GM08714 (cell line): Measurements from ENCODE around the gene LRRC66.

Source experiments
- H3K4me3 ChIP-seq: fragments of 200-500 bp; sonication (Bioruptor generic); 2 replicates; pipeline ENCODE4 v1.5.1; 2014; ENCODE audit warnings: mild to moderate bottlenecking, low read length, inconsistent platforms
- ZNF274 ChIP-seq: IDR thresholded peaks from 2 replicates; pipeline ENCODE4 v1.6.1; 2012; ENCODE audit warnings: mild to moderate bottlenecking, low read depth, low read length

Gene LRRC66

GRCh38 chr4:51998837-51999236 lies 21.3 kb downstream of the LRRC66 start:
- no peak overlapping the region for H3K4me3 ChIP-seq
- no peak for TF ChIP-seq ZNF274

- no peak overlapping the region for H3K4me3 ChIP-seq
- no peak for TF ChIP-seq ZNF274
These were observed 22.5 kb downstream of the LRRC66 start for GRCh38 chr4:51997647-51998046.

GRCh38 chr4:51995647-51996220 lies 24.4 kb downstream of the LRRC66 start:
- no peak overlapping the region for H3K4me3 ChIP-seq
- TF ChIP-seq ZNF274, result no peak

GRCh38 chr4:51965862-51966261 lies 54.3 kb downstream of the LRRC66 start:
- no peak overlapping the region for H3K4me3 ChIP-seq
- TF ChIP-seq ZNF274, result no peak

- TF ChIP-seq ZNF274, result no peak
- H3K4me3 ChIP-seq, result no peak overlapping the region
These were observed 56.2 kb downstream of the LRRC66 start for GRCh38 chr4:51963841-51964517.

GRCh38 chr4:51960486-51960885 lies 59.7 kb downstream of the LRRC66 start:
- H3K4me3 ChIP-seq, result no peak overlapping the region
- TF ChIP-seq ZNF274, result no peak

GRCh38 chr4:51958199-51958968 lies 61.8 kb downstream of the LRRC66 start:
- no peak for TF ChIP-seq ZNF274
- no peak overlapping the region for H3K4me3 ChIP-seq
